HEK293 (cell line): ENCODE data around the gene CDC40.

Experiments used
- BCL11A ChIP-seq: fragments of 450-650 bp; formaldehyde crosslinking; IDR thresholded peaks from 2 replicates; pipeline ENCODE4 v1.5.1; 2016; ENCODE audit warnings: low read depth, missing biosample characterization, missing genetic modification characterization
- BCL11B ChIP-seq: fragments of 450-650 bp; formaldehyde crosslinking; IDR thresholded peaks from 2 replicates; pipeline ENCODE4 v1.5.1; 2016; ENCODE audit warnings: low read depth, missing biosample characterization, missing genetic modification characterization
- FEZF1 ChIP-seq: fragments of 450-650 bp; formaldehyde crosslinking; IDR thresholded peaks from 2 replicates; pipeline ENCODE4 v1.5.1; 2016; ENCODE audit warnings: missing biosample characterization, missing genetic modification characterization
- GLIS2 ChIP-seq: fragments of 450-650 bp; formaldehyde crosslinking; IDR thresholded peaks from 2 replicates; pipeline ENCODE4 v1.5.1; 2016; ENCODE audit warnings: missing biosample characterization, missing genetic modification characterization
- HOXC10 ChIP-seq: sonication (generic); formaldehyde crosslinking; IDR thresholded peaks from 2 replicates; pipeline ENCODE4 v1.8.1; 2023; ENCODE audit warnings: mild to moderate bottlenecking, missing genetic modification reagents
- REPIN1 ChIP-seq: fragments of 450-650 bp; formaldehyde crosslinking; IDR thresholded peaks from 2 replicates; pipeline ENCODE4 v1.5.1; 2017; ENCODE audit warnings: missing biosample characterization, missing genetic modification characterization, low read depth
- ZBTB21 ChIP-seq: fragments of 450-650 bp; formaldehyde crosslinking; IDR thresholded peaks from 2 replicates; pipeline ENCODE4 v1.5.1; 2017; ENCODE audit warnings: missing biosample characterization, missing genetic modification characterization
- ZBTB26 ChIP-seq: fragments of 450-650 bp; formaldehyde crosslinking; optimal IDR thresholded peaks from 2 replicates; pipeline ENCODE3; 2016; ENCODE audit warnings: missing biosample characterization, mild to moderate bottlenecking, missing genetic modification characterization
- ZBTB48 ChIP-seq: fragments of 450-650 bp; formaldehyde crosslinking; IDR thresholded peaks from 2 replicates; pipeline ENCODE4 v1.5.1; 2016; ENCODE audit warnings: missing biosample characterization, missing genetic modification characterization
- ZBTB8A ChIP-seq: fragments of 450-650 bp; formaldehyde crosslinking; IDR thresholded peaks from 2 replicates; pipeline ENCODE4 v1.5.1; 2016; ENCODE audit warnings: missing biosample characterization, missing genetic modification characterization
- ZNF121 ChIP-seq: fragments of 450-650 bp; formaldehyde crosslinking; IDR thresholded peaks from 2 replicates; pipeline ENCODE4 v1.5.1; 2016; ENCODE audit warnings: missing biosample characterization, missing genetic modification characterization
- ZNF221 ChIP-seq: fragments of 450-650 bp; formaldehyde crosslinking; IDR thresholded peaks from 2 replicates; pipeline ENCODE4 v1.5.1; 2017; ENCODE audit warnings: missing biosample characterization, missing genetic modification characterization, borderline replicate concordance
- ZNF239 ChIP-seq: fragments of 450-650 bp; formaldehyde crosslinking; IDR thresholded peaks from 2 replicates; pipeline ENCODE4 v1.5.1; 2016; ENCODE audit warnings: missing biosample characterization, missing genetic modification characterization
- ZNF274 ChIP-seq, 2 experiments: fragments of 200-500 bp in 1 of 2; fragments of 450-650 bp in 1 of 2; sonication (Bioruptor generic) in 1 of 2; formaldehyde crosslinking in 1 of 2; IDR thresholded peaks; 2 replicates each; pipeline versions ENCODE4 v1.5.1 to v1.6.1; 2014 to 2016; ENCODE audit warnings: borderline replicate concordance in 1 of 2, inconsistent platforms in 1 of 2, low read length in 1 of 2, missing biosample characterization in 1 of 2, missing genetic modification characterization in 1 of 2
- ZNF280D ChIP-seq: fragments of 450-650 bp; formaldehyde crosslinking; IDR thresholded peaks from 2 replicates; pipeline ENCODE4 v1.5.1; 2016; ENCODE audit warnings: missing biosample characterization, missing genetic modification characterization
- ZNF292 ChIP-seq: fragments of 450-650 bp; formaldehyde crosslinking; IDR thresholded peaks from 2 replicates; pipeline ENCODE4 v1.5.1; 2016; ENCODE audit warnings: low read depth, missing biosample characterization, missing genetic modification characterization, borderline replicate concordance
- ZNF335 ChIP-seq: fragments of 450-650 bp; formaldehyde crosslinking; conservative IDR thresholded peaks from 2 replicates; pipeline ENCODE4 v1.5.1; 2016; ENCODE audit warnings: missing biosample characterization, missing genetic modification characterization
- ZNF341 ChIP-seq: fragments of 450-650 bp; formaldehyde crosslinking; IDR thresholded peaks from 2 replicates; pipeline ENCODE4; 2016; ENCODE audit warnings: low read depth, missing biosample characterization, missing genetic modification characterization
- ZNF473 ChIP-seq: fragments of 450-650 bp; formaldehyde crosslinking; IDR thresholded peaks from 2 replicates; pipeline ENCODE4 v1.5.1; 2017; ENCODE audit warnings: missing biosample characterization, missing genetic modification characterization
- ZNF488 ChIP-seq: fragments of 450-650 bp; formaldehyde crosslinking; IDR thresholded peaks from 2 replicates; pipeline ENCODE4 v1.5.1; 2016; ENCODE audit warnings: missing biosample characterization, missing genetic modification characterization
- ZNF518A ChIP-seq: fragments of 450-650 bp; formaldehyde crosslinking; conservative IDR thresholded peaks from 2 replicates; pipeline ENCODE4 v1.5.1; 2016; ENCODE audit warnings: low read depth, missing biosample characterization, missing genetic modification characterization
- ZNF560 ChIP-seq: fragments of 450-650 bp; formaldehyde crosslinking; IDR thresholded peaks from 2 replicates; pipeline ENCODE4 v1.5.1; 2017; ENCODE audit warnings: missing biosample characterization, missing genetic modification characterization, borderline replicate concordance
- ZNF580 ChIP-seq: fragments of 450-650 bp; formaldehyde crosslinking; IDR thresholded peaks from 2 replicates; pipeline ENCODE4 v1.5.1; 2016; ENCODE audit warnings: missing biosample characterization, missing genetic modification characterization
- ZNF623 ChIP-seq: fragments of 450-650 bp; formaldehyde crosslinking; IDR thresholded peaks from 2 replicates; pipeline ENCODE4 v1.5.1; 2016; ENCODE audit warnings: missing biosample characterization, missing genetic modification characterization
- ZNF624 ChIP-seq: fragments of 450-650 bp; formaldehyde crosslinking; IDR thresholded peaks from 2 replicates; pipeline ENCODE4 v1.5.1; 2017; ENCODE audit warnings: missing biosample characterization, missing genetic modification characterization
- ZNF792 ChIP-seq: fragments of 450-650 bp; formaldehyde crosslinking; IDR thresholded peaks from 2 replicates; pipeline ENCODE4 v1.5.1; 2016; ENCODE audit warnings: missing biosample characterization, missing genetic modification characterization
- ZNF830 ChIP-seq: fragments of 450-650 bp; IDR thresholded peaks from 2 replicates; pipeline ENCODE4 v1.5.0; 2018; ENCODE audit warnings: missing biosample characterization, missing genetic modification characterization, low read depth, mild to moderate bottlenecking, moderate library complexity
- ZNF843 ChIP-seq: fragments of 450-650 bp; formaldehyde crosslinking; IDR thresholded peaks from 2 replicates; pipeline ENCODE4 v1.5.1; 2016; ENCODE audit warnings: missing biosample characterization, missing genetic modification characterization
- ZSCAN30 ChIP-seq: fragments of 450-650 bp; IDR thresholded peaks from 2 replicates; pipeline ENCODE4 v1.5.1; 2018; ENCODE audit warnings: missing biosample characterization, mild to moderate bottlenecking, missing genetic modification characterization, moderate library complexity

CDC40 gene

GRCh38 chr6:110179406-110180227, 610 bp upstream of the CDC40 start, which contains the start of gene WASF1 (continued):
- no peak for TF ChIP-seq ZNF221 (tag by site-specific recombination)
- TF ChIP-seq ZNF488 (tag by site-specific recombination) = no peak
- peak; percentile 54; the same call in 1 of the 2 replicates for TF ChIP-seq REPIN1 (tag by site-specific recombination)
- TF ChIP-seq ZNF580 (tag by site-specific recombination) = peak; percentile 58; the same call in 1 of the 2 replicates
- TF ChIP-seq ZNF335 = peak; percentile 38; the same call in 1 of the 2 replicates
- no peak for TF ChIP-seq ZNF624 (tag by site-specific recombination)
- peak; percentile 91 for TF ChIP-seq GLIS2 (tag by site-specific recombination)
- TF ChIP-seq ZNF473 = no peak
- TF ChIP-seq ZNF623 (tag by site-specific recombination) = no peak
- peak; percentile 97 for TF ChIP-seq ZNF341 (tag by site-specific recombination)
- no peak for TF ChIP-seq BCL11B (tag by site-specific recombination)
- TF ChIP-seq ZNF792 (tag by site-specific recombination) = no peak
- TF ChIP-seq FEZF1 (tag by site-specific recombination) = no peak; the same call in 1 of the 2 replicates
- peak; percentile 68 for TF ChIP-seq ZBTB48
- no peak; the same call in 1 of the 2 replicates for TF ChIP-seq ZNF121 (tag by site-specific recombination)
- peak; percentile 70; the same call in 1 of the 2 replicates for TF ChIP-seq ZNF843 (tag by site-specific recombination)
- peak; percentile 93 for TF ChIP-seq ZSCAN30 (tag by site-specific recombination)
- no peak for TF ChIP-seq ZNF292 (tag by site-specific recombination)
- TF ChIP-seq BCL11A (tag by site-specific recombination) = no peak
- peak; percentile 12; the same call in 1 of the 2 replicates for TF ChIP-seq ZBTB21 (tag by site-specific recombination)
- 0 out of 2 replicates have a peak, but pooled peaks have one; percentile 42 for TF ChIP-seq HOXC10 (CRISPR knock-in tag)
- TF ChIP-seq ZBTB26 (tag by site-specific recombination) = peak; percentile 85
- no peak for TF ChIP-seq ZNF518A (tag by site-specific recombination)
- no peak for TF ChIP-seq ZNF239 (tag by site-specific recombination)
- TF ChIP-seq ZNF560 (tag by site-specific recombination) = no peak
- TF ChIP-seq ZNF274 (IDR thresholded peaks at IDR 0.05; ENCODE audit: low read length) = no peak
- TF ChIP-seq ZNF274 (tag by site-specific recombination; IDR thresholded peaks at IDR 0.05; ENCODE audit: borderline replicate concordance) = no peak
- TF ChIP-seq ZBTB8A (tag by site-specific recombination) = peak; percentile 52
- TF ChIP-seq ZNF830 (tag by site-specific recombination) = no peak
- TF ChIP-seq ZNF280D (tag by site-specific recombination) = no peak
